Measurements from ENCODE around the gene THRA. TPM values are rescaled to one million over a fixed set of nuclear protein-coding genes. Genes with fewer than 3 reads are reported as not detected.
A peak's percentile ranks its signal among the peaks of the same experiment; 100 is the strongest.

Gene THRA
- total RNA-seq, 1 experiment from 2014 or later: 18.1 TPM

- no peak for DNase-seq
- Histone ChIP-seq H3K36me3 (no peaks in the 10 kb centered on the region), H3K9me3 (no peaks in the 10 kb centered on the region), H3K27me3 (no peaks in the 10 kb centered on the region), H3K4me3 (no peak overlapping the region)
Observed at GRCh38 chr17:40058865-40059264, 3.9 kb upstream of the THRA start.

GRCh38 chr17:40059729-40060475 is 2.9 kb upstream of the THRA start:
- Histone ChIP-seq H3K4me3 (no peak overlapping the region), H3K36me3 (no peaks in the 10 kb centered on the region), H3K9me3 (no peaks in the 10 kb centered on the region), H3K27me3 (no peaks in the 10 kb centered on the region)
- no peak for DNase-seq

- Histone ChIP-seq H3K36me3 (no peaks in the 10 kb centered on the region), H3K27me3 (no peaks in the 10 kb centered on the region), H3K9me3 (no peaks in the 10 kb centered on the region), H3K4me3 (no peak overlapping the region)
- DNase-seq: no peak
Observed at GRCh38 chr17:40060887-40061608, 1.7 kb upstream of the THRA start.

- no peaks in the 10 kb centered on the region for H3K36me3 ChIP-seq
- no peak for DNase-seq
- no peaks in the 10 kb centered on the region for H3K9me3 ChIP-seq
- H3K4me3 ChIP-seq: no peak overlapping the region
- H3K27me3 ChIP-seq: no peaks in the 10 kb centered on the region
Observed at GRCh38 chr17:40061609-40062038, 1.1 kb upstream of the THRA start.

- Histone ChIP-seq H3K4me3 (peak overlapping the region; percentile 98), H3K27me3 (no peaks in the 10 kb centered on the region), H3K36me3 (no peaks in the 10 kb centered on the region), H3K9me3 (no peaks in the 10 kb centered on the region)
- DNase-seq: peak; percentile 41
Observed at GRCh38 chr17:40063187-40063771, 514 bp downstream of the THRA start.

- Histone ChIP-seq H3K36me3 (no peaks in the 10 kb centered on the region), H3K27me3 (no peaks in the 10 kb centered on the region), H3K4me3 (peak overlapping the region; percentile 98), H3K9me3 (no peaks in the 10 kb centered on the region)
- no peak for DNase-seq
Observed at GRCh38 chr17:40063901-40064531, 1.3 kb downstream of the THRA start.

- no peaks in the 10 kb centered on the region for H3K27me3 ChIP-seq
- H3K36me3 ChIP-seq: no peaks in the 10 kb centered on the region
- H3K9me3 ChIP-seq: no peaks in the 10 kb centered on the region
- H3K4me3 ChIP-seq: no peak overlapping the region
- DNase-seq: no peak
Observed at GRCh38 chr17:40064971-40065768, 2.4 kb downstream of the THRA start.

GRCh38 chr17:40065769-40066510 is 3.2 kb downstream of the THRA start:
- H3K9me3 ChIP-seq: no peaks in the 10 kb centered on the region
- no peak overlapping the region for H3K4me3 ChIP-seq
- H3K36me3 ChIP-seq: no peaks in the 10 kb centered on the region
- no peak for DNase-seq
- H3K27me3 ChIP-seq: no peaks in the 10 kb centered on the region

- Histone ChIP-seq H3K4me3 (no peak overlapping the region), H3K27me3 (no peaks in the 10 kb centered on the region), H3K36me3 (no peaks in the 10 kb centered on the region), H3K9me3 (no peaks in the 10 kb centered on the region)
- DNase-seq: no peak
Observed at GRCh38 chr17:40067710-40068109, 4.9 kb downstream of the THRA start.

GRCh38 chr17:40068129-40068581 is 5.4 kb downstream of the THRA start:
- H3K4me3 ChIP-seq: no peak overlapping the region
- H3K36me3 ChIP-seq: no peaks in the 10 kb centered on the region
- H3K27me3 ChIP-seq: no peaks in the 10 kb centered on the region
- H3K9me3 ChIP-seq: no peaks in the 10 kb centered on the region
- no peak for DNase-seq

- DNase-seq: no peak
- Histone ChIP-seq H3K9me3 (no peaks in the 10 kb centered on the region), H3K4me3 (peak overlapping the region; percentile 12), H3K36me3 (no peaks in the 10 kb centered on the region), H3K27me3 (no peaks in the 10 kb centered on the region)
Observed at GRCh38 chr17:40068584-40068916, 5.8 kb downstream of the THRA start.

- peak; percentile 85 for DNase-seq
- no peaks in the 10 kb centered on the region for H3K27me3 ChIP-seq
- H3K36me3 ChIP-seq: no peaks in the 10 kb centered on the region
- no peaks in the 10 kb centered on the region for H3K9me3 ChIP-seq
- H3K4me3 ChIP-seq: peak overlapping the region; percentile 12
Observed at GRCh38 chr17:40068917-40069750, 6.4 kb downstream of the THRA start.

- Histone ChIP-seq H3K36me3 (no peaks in the 10 kb centered on the region), H3K4me3 (no peak overlapping the region), H3K9me3 (no peaks in the 10 kb centered on the region), H3K27me3 (no peaks in the 10 kb centered on the region)
- peak; percentile 45 for DNase-seq
Observed at GRCh38 chr17:40069751-40070708, 7.3 kb downstream of the THRA start.

GRCh38 chr17:40070709-40071312 is 8.0 kb downstream of the THRA start:
- no peak for DNase-seq
- no peak overlapping the region for H3K4me3 ChIP-seq

More at GRCh38 chr17:40070709-40071312, 8.0 kb downstream of the THRA start:
- Histone ChIP-seq H3K27me3 (no peaks in the 10 kb centered on the region), H3K36me3 (peaks cover 6% of the 10 kb centered on the region), H3K9me3 (no peaks in the 10 kb centered on the region)

Measured in MG63 (cell line).